Measurements from ENCODE around the gene PRDM7.
"Not testable (repeated sequence)": the region's sequence is repeated elsewhere in the genome, so short reads cannot be mapped to it uniquely, and the experiment has no call there.

The PRDM7 gene

DNA sequence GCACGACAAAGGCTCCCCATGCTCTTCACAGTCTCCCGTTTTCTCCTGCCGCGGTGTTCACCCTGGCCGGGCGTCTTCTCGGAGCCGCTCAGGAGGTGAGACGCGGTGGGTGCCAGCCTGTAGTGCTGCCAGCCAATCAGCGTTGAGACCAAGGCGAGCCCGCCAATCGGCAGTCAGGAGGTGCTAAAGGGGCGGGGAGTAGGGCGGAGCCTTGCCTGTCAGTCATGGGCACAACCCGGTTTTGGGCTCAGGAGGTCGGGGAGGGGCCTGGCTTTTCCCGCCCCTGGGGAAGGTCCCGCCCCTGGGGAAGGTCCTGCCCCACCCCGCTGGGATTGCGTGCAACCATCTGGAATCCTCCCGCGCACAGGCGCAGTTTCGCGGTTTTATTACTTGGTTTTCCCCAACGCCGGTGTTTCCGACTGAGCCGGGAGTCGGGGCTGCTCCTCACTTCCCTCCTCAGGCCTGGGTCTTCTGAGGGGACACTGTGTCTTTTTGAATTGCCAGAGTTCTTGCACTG, at the start of gene PRDM7:
PRDM7 (minus strand) TSS at position 92 of the 517 bp plus-strand sequence. CDS start 1,421 bp downstream, outside the sequence.
- DNase-seq, result peak; percentile 94

DNA sequence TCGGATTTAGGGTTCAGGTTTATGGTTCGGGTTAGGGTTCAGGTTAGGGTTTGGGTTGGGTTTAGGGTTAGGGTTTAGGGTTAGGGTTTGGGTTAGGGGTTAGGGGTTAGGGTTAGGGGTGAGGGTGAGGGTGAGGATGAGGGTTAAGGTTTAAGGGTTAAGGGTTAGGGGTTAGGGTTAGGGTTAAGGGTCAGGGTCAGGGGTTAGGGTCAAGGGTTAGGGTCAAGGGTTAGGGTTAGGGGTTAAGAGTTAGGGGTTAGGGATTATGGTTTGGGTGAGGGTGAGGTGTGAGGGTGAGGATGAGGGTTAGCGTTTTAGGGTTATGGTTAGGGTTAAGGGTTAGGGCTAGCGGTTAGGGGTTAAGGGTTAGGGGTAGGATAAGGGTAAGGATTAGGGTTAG, 44.7 kb upstream of the PRDM7 start:
- not testable (repeated sequence) for DNase-seq

DNA sequence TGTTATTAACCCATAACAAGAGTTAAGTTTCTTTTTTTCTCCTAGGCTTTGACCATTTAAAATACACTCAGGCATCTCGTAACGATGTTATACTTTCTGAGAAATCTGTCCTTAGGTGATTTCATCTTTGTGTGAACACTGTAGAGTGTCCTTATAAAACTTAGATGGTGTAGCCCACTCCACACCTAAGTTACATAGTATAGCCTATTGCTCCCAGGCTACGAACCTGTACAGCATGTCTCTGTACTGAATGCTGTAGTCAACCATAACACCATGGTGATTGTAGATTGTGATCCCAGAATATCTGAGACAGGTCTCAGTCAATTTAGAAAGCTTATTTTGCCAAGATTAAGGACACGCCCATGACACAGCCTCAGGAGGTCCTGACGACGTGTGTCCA, 30.5 kb upstream of the PRDM7 start:
- not testable (repeated sequence) for DNase-seq

DNA sequence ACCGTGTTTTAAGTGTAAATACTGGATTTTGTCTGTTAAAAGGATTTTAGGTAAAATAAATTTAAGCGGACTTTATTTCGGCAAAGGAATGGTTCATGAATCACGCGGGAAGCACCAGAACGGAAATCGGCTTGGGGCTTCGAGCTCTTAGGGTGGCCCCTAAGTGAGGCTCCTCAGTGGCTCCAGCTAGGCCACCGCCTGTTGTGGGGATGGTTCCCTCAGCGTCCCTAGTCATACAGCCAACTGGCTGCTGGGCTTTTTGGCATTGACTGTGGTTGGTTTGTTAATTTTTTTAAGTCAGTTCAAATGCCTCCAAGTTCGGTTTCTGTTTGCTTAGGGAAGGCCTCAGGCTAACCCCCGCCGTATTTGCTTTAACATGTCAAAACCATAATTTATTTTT, 29.9 kb upstream of the PRDM7 start:
- not testable (repeated sequence) for DNase-seq

DNA sequence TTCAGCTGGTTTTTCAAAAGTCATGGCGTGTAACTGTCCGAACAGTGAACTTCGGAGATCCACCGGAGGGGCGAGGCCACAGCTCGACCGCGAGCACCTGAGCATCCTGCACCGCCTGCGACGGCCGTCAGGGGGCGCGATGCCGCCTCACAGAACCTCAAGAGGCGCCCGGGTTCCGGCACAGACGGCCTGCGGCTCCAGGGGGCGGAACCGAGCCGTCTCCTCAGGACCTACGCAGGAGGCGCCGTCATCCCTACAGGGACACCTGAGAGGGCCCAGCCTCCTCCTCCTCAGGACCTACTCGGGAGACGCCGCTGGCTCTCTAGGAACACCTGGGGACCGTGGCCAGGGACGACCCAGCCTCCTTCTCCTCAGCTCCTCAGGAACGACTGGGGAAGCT, 29.1 kb upstream of the PRDM7 start:
- DNase-seq, result not testable (repeated sequence)

DNA sequence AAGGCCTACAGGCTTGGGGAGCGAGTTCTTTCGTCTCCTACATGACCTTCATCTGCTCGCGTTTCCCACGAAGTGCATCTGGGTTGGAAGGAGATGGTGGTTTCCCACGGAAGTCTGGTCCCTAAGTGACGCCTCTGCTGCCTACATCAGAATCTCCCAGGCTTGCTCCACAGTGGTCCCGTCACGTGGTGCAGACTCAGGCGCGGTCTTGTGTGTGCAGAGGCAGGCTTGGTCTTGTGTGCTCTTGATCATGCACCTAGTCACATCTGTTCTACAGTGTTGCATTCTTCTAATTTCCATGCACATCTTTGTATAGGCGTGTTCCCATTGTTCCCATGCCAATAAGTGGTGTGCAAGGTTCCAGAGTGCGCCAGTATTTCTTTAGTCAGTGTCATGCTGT, 27.6 kb upstream of the PRDM7 start:
- not testable (repeated sequence) for DNase-seq

DNA sequence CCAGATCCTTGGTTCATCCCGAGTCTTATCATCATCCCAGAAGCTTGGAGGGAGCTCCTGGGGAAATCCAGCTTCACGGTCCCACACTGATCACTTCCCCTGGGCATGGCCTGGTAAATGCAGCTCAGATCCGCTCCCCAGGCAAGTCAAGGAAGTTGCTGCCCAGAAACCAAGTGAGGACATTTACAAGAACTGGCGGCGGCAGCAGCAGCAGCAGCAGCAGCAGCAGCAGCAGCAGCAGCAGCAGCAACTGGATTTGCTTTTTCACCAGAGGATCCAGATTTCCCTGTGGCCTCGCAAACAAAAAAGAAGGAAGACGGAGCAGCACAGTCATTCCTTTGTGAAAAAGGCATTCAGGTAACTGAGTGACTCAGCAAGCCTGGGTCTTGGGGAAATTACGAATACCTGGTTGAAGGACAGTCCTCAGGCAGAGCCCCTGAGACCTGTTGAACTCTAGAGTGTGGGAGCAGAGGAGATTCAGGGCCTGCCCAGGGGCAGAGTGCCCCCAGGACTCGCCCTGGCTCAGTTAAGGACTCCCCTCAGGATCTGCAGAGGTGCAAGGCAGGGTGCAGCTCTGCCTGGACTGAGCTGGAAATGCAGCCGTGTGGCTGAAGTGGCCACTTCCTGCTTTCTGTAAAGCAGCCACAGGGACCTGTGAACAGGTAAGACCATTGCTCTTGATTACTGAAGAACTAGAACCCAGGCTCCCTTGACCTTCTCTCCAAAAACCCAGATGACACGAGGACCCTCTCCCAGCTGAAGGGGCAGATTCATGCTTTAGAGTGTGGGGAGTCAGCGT, 25.2 kb upstream of the PRDM7 start:
- not testable (repeated sequence) for DNase-seq

DNA sequence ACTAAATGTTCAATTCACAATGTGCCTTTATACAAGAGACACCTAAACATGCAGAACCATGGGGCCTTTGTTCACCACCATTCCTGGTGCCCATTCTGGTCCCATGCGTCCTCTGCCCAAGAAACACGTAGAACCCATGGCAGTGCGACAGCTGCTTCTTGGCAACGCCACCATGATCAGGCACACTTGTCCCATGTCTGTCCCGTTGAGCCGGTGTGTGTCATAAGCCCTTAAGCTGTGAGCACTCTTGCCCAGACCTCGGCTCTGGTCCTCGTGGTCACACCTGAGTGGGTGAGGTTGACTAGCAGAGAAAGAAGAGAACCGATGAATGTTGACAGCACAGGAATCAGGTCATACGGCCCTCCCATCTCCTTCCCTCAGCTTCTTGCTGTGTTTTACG, 24.2 kb upstream of the PRDM7 start:
- not testable (repeated sequence) for DNase-seq

DNA sequence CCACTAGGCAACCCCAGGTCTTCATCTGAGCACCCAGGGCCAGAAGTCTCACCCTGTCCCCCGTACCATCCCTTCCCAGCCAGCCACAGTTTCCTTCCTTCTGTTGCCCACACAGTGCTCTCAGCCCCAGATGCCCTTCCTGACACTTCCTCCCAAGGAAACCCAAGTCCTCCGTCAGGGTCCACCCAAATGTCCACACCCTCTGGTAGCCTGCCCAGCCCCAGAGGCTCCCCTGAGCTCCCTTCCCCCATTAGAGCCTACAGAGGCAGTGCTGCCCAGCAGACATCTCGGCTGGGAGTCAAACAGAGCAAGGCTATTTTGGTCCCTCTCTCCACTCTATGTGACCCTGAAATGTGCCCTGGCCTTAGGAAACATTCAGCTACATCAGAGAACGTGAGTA, 23.7 kb upstream of the PRDM7 start:
- not testable (repeated sequence) for DNase-seq

DNA sequence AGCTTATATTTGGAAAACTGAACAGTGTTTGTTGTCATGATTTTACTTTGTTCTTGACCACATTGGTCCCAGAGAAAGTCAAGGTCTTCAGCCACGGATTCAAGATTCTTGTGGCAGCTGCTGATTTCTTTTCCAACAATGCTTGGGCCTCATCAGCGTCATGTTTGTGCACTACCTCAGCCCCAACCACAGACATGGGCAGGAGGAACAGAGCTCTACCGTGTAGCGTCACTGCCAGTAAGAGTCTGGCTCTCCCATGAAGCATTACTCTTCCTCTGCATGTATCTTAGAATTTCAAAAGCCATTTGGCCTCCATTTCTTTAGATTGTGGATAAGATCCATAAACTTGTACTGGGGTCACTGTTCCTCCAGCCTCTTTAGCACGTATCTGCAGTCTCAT, 23.1 kb upstream of the PRDM7 start:
- not testable (repeated sequence) for DNase-seq

DNA sequence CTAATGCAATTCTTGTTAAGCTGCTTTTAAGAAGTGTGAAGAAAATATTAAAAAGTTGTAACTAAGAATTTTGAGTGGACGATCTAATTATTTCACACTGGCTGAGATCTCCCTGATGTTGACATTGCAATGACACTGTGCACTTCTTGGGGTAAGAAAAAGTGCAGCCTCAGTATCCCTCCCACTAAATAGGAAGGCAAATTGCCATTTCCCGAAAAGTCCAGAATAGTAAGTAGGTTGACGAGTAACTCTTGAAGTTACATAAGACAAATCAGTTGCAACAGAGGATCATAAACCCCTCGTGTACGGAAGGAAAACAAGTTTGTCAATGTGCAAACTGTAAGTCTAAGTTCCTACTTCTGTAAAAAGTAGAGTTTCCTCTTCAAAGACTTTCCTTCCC, 21.8 kb upstream of the PRDM7 start:
- not testable (repeated sequence) for DNase-seq

DNA sequence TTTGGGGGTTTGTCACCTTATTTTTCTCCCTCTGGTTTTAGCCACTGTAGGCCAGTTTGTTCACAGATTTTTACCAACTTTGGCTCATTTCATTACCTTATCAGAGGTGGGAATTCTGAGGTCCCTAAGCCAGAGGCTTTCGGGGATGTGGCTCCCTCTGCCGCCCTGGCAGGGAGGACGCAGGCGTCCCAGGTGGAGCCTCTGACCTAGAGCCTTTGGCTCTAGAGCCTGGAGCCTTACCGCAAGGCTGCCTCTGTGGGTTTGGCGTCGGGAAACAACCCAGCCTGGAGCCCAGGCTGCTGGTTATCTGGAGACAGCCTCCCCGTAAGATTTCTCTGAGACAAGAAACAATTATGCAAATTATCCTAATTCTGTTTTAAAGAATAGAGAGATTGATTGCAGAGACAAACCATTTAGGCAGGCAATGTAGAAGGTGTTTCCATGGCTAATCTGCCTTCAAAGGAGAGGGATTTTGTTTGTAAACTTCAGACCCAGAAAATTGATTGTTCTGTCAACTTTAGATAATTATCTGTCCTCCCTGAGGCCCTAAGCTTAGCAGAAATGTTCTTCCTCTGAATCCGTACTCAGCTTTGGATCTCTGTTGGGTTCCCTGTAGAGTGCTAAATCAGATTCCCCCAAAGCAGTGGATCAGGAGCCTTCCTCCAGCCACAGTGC, 20.0 kb upstream of the PRDM7 start:
- not testable (repeated sequence) for DNase-seq

DNA sequence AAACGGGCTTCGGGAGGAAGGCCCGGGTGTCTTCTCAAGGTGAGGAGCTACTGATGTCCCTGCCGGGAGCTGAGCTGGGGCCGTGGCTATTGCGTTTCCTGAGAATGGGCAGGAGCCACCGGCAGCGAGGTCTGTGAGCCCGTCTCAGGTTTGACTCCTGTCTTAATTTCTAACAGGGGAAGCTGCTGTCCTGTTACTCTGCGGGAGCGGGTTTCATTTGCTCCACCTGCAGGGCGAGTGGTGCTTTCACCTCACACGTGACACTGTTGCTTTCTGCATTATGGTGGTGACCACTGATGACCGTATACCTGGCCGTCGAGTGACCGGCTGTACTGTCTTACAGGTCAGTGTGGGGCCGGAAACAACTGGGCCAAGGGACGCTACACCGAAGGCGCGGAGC, 17.7 kb upstream of the PRDM7 start:
- DNase-seq, result not testable (repeated sequence)

DNA sequence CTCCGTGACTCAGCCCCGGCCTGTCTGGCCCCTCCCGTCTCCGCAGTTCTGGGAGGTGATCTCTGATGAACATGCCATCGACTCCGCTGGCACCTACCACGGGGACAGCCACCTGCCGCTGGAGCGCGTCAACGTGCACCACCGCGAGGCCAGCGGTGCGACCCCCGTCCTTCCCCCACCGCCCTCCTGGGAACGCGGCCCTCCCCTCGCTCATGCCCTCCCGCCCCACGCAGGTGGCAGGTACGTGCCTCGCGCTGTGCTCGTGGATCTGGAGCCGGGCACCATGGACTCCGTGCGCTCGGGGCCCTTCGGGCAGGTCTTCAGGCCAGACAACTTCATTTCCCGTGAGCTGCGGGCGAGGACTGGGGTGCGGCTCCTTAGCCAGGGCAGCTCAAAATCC, 17.2 kb upstream of the PRDM7 start:
- not testable (repeated sequence) for DNase-seq

DNA sequence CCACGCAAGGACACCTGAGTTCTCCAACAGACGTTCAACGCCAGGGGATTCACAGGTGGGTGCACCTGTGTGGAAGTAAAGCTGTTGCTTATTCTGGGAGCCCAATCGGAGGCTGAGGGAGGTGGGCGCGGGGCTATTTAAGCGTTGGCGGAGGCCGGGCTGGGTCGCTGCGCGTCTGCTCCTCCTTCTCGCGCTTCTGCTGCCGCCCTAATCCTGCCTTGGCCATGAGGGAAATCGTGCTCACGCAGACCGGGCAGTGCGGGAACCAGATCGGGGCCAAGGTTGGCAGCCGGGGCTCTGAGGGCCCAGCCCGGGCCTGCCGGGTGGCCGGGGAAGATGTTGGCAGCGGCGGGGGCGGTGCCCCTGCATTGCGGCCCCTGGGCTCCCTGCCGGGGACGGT, 16.7 kb upstream of the PRDM7 start:
- not testable (repeated sequence) for DNase-seq

DNA sequence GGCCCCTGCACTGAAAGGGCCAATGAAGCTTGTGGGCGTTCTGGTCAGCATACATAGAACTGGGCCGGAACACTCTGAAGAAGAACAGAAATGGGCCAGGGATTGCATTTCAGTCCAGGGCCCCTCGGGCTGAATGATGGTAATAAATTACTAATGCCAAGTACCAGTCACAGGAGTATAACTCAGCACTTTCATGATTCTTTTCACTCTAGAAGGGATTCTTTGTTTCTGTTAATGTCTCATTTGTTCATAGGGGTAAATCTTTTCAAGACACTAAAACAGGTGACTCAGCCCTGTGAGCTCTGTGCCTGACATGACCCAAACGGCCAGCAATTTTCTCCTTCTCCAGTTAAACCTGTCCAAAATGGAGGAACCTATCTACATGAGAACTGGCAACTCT, 15.7 kb upstream of the PRDM7 start:
- DNase-seq, result not testable (repeated sequence)

DNA sequence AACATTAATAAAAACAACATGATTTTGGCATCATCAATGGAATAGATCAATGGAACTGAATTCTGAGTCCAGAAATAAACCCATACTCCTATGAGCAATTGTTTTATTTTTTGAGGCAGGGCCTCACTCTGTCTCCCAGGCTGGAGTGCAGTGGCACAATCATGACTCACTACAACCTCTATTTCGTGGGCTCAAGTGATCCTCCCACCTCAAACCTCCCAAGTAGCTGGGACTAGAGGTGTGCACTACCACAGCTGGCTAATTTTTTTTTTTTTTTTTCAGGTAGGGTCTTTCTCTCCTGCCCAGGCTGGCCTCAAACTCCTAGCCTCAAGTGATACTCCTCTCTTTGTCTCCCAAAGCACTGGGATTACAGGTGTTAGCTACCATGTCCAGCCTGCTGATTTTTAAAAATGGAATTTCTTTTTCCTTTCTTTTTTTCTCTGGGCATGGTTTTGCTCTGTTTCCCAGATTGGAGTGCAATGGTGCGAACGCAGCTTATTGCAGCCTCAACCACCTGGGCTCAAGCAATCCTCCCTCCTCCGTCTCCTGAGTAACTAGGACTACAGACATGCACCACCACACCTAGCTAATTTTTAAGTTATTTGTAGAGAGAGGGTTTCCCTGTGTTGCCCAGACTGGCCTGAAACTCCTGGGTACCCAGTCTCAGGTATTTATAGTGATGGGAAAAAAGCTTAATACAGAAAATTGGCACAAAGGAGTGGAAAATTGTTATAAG, 7.3 kb upstream of the PRDM7 start:
- no peak for DNase-seq

DNA sequence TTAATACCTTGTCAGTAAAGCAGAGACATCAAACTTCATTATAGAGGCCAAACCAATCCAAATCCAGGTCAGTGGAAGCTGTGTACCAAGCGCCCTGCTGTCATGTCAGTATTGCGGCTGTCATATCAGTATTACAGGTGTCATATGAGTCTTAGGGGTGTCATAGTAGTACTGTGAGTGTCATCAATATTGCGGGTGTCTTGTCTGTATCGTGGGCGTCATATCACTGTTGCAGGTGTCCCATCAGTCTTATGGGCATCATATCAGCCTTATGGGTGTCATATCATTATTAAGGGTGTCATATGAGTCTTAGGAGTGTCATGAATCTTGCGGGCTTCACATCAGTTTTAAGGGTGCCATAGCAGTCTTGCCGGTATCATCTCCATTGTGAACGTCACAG, 6.0 kb upstream of the PRDM7 start:
- no peak for DNase-seq

DNA sequence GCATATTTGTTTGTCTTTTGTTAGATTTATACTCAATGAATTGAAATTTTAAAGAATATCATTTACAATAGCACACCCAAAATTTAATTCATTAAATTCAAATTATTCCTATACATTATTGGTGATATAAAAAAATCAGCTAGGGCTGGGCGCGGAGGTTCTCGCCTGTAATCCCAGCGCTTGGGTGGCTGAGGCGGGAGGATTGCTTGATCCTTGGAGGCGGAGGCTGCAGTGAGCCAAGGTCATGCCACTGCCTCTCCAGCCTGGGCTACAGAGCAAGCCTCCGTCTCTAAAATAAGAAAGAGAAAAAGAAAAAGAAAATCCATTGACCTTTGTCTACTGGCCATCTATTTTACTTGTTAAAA, 4.5 kb upstream of the PRDM7 start:
- DNase-seq, result no peak

DNA sequence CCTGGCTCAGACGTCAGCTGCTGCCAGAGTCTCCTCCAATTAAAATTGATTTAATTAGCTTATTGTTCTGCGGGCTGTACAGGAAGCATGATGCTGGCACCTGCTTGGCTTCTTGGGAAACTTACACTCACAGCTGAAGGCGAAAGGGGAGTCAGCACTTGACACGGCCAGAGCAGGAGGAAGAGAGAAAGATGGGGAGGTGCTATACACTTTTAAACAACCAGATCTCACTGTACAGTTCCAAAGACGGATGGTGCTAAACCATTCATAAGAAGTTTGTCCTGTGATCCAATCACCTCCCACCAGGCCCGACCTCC, 1.4 kb upstream of the PRDM7 start:
- DNase-seq, result peak; percentile 4

DNA sequence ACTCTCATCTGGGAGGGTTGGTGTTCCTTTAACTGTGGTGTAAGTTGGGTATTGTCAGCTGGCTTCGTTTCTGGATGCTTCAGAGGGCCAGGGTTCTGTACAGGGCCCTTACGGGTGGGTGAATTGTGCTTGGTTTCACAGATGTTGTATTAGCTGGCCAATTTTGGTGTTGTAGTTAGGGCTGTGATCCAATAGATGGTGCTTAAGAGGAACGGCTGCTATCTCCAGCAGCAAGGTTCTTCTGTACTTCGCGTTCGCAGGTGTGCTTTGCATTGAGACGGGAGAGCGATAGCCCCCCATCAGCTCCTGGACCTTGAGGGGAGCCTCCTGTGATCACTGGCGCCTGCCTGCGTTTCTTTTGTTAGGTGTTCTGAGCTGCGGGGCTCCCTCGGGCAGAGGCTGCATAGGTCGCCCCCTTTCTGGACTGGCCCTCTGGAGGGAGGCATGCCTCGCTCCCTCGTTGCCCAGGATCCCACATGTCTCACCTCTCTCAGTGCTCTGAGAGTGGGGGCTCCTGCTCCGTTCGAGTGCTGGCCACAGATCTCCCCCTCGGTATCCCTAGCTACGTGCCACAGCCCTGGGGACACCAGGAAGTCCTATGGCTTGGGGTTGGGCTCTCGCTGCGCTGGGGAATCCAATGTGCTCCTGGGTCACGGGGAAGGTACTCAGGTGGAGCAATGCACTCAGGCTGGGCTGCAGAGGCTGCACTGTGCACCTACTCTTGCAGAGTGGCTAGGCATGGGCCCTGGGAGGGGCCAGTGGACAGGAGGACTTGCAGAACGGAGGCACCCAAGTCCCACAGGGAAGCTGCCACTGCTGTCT, 837 bp upstream of the PRDM7 start:
- DNase-seq, result peak; percentile 34

DNA sequence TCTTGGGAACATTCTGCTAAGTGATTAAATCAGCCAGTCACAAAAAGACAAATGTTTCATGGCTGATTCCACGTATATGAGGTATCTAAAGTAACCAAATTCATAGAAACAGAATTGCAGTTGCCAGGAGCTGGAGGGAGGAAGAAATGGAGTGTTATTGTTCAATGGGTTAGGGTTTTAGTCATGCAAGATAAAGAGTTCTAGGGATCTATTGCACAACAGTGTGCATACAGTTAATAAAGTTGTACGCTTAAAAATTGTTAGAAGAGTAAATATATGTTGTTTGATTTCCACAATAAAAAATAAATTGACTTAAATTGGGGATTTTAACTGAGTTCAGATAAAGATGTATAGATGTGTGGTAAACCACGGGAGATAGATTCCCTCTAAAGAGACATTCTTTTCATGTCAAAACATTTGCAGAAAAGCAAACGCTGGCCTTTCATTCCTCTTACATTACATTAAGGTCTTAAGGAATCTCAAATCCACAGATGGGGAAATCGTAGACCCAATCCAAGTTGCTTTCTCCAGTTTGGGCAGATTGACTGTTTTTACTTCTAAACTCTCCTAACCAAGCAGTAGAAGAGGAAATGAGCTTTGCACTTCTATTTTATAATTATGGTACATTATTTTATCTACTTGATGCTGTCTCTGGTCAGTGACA, 4.6 kb downstream of the PRDM7 start:
- DNase-seq, result no peak

Data from NCI-H524 treated with DMSO at 0.1 percent for 48 hours (cell line).